ENCODE results near the gene MRO. TPM values are rescaled to one million over a fixed set of nuclear protein-coding genes. Genes with fewer than 3 reads are reported as not detected.

MRO gene
- total and polyA plus RNA-seq, 10 of the 15 experiments (the other 5 are each of a cell fraction or from before 2014, with no cell fraction given): 0.11 to 0.18 TPM; not detected in 8

DNA sequence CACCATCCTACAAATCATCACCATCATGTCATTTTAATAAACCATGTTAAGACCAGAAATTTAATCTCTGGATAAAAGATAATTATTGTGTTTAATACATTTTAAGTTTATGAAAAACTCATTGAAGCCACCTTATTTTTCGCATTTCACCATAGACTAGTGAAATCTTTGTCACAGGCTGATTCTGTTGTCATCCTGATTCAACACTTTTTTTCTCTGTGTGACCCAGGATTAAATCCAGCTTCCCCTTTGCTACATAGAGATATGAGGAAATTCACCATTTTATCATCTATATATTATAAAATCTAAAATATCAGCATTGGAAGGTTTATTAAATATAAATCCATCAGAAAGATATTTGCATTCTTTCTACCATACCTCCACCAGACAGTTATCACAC is 29.2 kb upstream of the MRO start:
- H3K4me2 ChIP-seq (ENCODE audit: control insufficient read depth, insufficient read depth): no peak overlapping the region
- 50% methylated on average over 1 of the region's 1 CpG for WGBS (ENCODE audit: insufficient coverage, insufficient replicate concordance, low lambda C conversion rate, missing lambda C conversion rate)
- H2AFZ ChIP-seq (ENCODE audit: control insufficient read depth, low read depth, low read length): no peak overlapping the region
- H3K4me3 ChIP-seq: no peak overlapping the region
- POLR2A ChIA-PET: no interaction called here
- no peaks in the 10 kb centered on the region for H3K79me2 ChIP-seq (ENCODE audit: control insufficient read depth, insufficient read depth, low read length)
- in situ Hi-C loops (cut with MboI) (no loop called here), intact Hi-C loops (cut with micrococcal nuclease; ENCODE audit: unreplicated experiment) (no loop called here)
- no peak overlapping the region for H3K27ac ChIP-seq (ENCODE audit: control insufficient read depth, insufficient read depth)
- RAD21 ChIA-PET (ENCODE audit: unreplicated experiment): no interaction called here
- H3K9me3 ChIP-seq (replicated peaks; ENCODE audit: control insufficient read depth, insufficient read depth, low read length): no peaks in the 10 kb centered on the region
- no peaks in the 10 kb centered on the region for H3K36me3 ChIP-seq (ENCODE audit: control insufficient read depth in 2 of 2, insufficient read depth in 2 of 2, low read length in 1 of 2)
- H3K4me1 ChIP-seq (ENCODE audit: control insufficient read depth, insufficient read depth, low read length): no peaks in the 10 kb centered on the region
- TF ChIP-seq LARP7 (IDR thresholded peaks at IDR 0.05) (no peak), SREBF1 (IDR thresholded peaks at IDR 0.05; ENCODE audit: low read length) (no peak), MYB (IDR thresholded peaks at IDR 0.05; ENCODE audit: borderline replicate concordance, low read depth, low read length) (no peak), SMAD5 (IDR thresholded peaks at IDR 0.05; ENCODE audit: low read depth) (no peak), SUZ12 (IDR thresholded peaks at IDR 0.05; ENCODE audit: unreplicated experiment) (no peak), MTA2 (IDR thresholded peaks at IDR 0.05; ENCODE audit: low read depth) (no peak), CHD1 (IDR thresholded peaks at IDR 0.05; ENCODE audit: low read depth, low read length) (no peak), HCFC1 (IDR thresholded peaks at IDR 0.05; ENCODE audit: low read length) (no peak), POLR2A (IDR thresholded peaks at IDR 0.05; ENCODE audit: low read depth, low read length) (no peak)
- TF ChIP-seq, protein P1, sequence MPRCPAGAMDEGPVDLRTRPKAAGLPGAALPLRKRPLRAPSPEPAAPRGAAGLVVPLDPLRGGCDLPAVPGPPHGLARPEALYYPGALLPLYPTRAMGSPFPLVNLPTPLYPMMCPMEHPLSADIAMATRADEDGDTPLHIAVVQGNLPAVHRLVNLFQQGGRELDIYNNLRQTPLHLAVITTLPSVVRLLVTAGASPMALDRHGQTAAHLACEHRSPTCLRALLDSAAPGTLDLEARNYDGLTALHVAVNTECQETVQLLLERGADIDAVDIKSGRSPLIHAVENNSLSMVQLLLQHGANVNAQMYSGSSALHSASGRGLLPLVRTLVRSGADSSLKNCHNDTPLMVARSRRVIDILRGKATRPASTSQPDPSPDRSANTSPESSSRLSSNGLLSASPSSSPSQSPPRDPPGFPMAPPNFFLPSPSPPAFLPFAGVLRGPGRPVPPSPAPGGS (IDR thresholded peaks at IDR 0.05; ENCODE audit: borderline replicate concordance, insufficient read depth, low read depth, low read length, poor library complexity, severe bottlenecking): no peak
- TF ChIP-seq, protein P2, sequence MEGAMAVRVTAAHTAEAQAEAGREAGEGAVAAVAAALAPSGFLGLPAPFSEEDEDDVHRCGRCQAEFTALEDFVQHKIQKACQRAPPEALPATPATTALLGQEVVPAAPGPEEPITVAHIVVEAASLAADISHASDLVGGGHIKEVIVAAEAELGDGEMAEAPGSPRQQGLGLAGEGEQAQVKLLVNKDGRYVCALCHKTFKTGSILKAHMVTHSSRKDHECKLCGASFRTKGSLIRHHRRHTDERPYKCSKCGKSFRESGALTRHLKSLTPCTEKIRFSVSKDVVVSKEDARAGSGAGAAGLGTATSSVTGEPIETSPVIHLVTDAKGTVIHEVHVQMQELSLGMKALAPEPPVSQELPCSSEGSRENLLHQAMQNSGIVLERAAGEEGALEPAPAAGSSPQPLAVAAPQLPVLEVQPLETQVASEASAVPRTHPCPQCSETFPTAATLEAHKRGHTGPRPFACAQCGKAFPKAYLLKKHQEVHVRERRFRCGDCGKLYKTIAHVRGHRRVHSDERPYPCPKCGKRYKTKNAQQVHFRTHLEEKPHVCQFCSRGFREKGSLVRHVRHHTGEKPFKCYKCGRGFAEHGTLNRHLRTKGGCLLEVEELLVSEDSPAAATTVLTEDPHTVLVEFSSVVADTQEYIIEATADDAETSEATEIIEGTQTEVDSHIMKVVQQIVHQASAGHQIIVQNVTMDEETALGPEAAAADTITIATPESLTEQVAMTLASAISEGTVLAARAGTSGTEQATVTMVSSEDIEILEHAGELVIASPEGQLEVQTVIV (IDR thresholded peaks at IDR 0.05; ENCODE audit: borderline replicate concordance, partially characterized antibody): no peak
- CTCF ChIA-PET: no interaction called here
- FAIRE-seq (no peak), DNase-seq (ENCODE audit: low read depth, low spot score) (no peak), ATAC-seq (no peak)
- H3K9ac ChIP-seq (ENCODE audit: control insufficient read depth, insufficient read depth, low read length): no peak overlapping the region
- H3K27me3 ChIP-seq (replicated peaks in 1 of 2; ENCODE audit: control insufficient read depth in 2 of 2, insufficient read depth in 2 of 2, low read length in 1 of 2): no peaks in the 10 kb centered on the region
- SMC1A ChIA-PET (ENCODE audit: uncharacterized antibody, unreplicated experiment): no interaction called here
- no peaks in the 10 kb centered on the region for H4K20me1 ChIP-seq (ENCODE audit: control insufficient read depth, insufficient read depth)
- BruUV-seq (replicated peaks): no TSS peak
